Fibroblast of villous mesenchyme (primary cell): Measurements from ENCODE around the gene SEPTIN10. TPM values are rescaled to one million over a fixed set of nuclear protein-coding genes. Genes with fewer than 3 reads are reported as not detected.
A peak's percentile ranks its signal among the peaks of the same experiment; 100 is the strongest.

Source experiments
- DNase-seq: peaks from one replicate; pipeline ENCODE4 v3.0.0-alpha.2; 2010; ENCODE audit warnings: low read depth
- H3K4me3 ChIP-seq: 2 replicates; pipeline ENCODE4 v1.5.1; 2011; ENCODE audit warnings: low read depth, mild to moderate bottlenecking, low read length
- total RNA-seq: library from RNA; depleted of rRNA; stranded (reverse); fragments of >200 nt; gene quantifications from 2 replicates; pipeline ENCODE4 v1.2.3, GENCODE V29; 2012
- TF ChIP-seq, protein P1 (sequence below): IDR thresholded peaks from 2 replicates; pipeline ENCODE4 v1.5.1; 2012; ENCODE audit warnings: low read depth, mild to moderate bottlenecking, low read length; ENCODE audit not compliant: insufficient read depth

SEPTIN10 gene
- total RNA-seq, 1 donor: 83.3 TPM

DNA sequence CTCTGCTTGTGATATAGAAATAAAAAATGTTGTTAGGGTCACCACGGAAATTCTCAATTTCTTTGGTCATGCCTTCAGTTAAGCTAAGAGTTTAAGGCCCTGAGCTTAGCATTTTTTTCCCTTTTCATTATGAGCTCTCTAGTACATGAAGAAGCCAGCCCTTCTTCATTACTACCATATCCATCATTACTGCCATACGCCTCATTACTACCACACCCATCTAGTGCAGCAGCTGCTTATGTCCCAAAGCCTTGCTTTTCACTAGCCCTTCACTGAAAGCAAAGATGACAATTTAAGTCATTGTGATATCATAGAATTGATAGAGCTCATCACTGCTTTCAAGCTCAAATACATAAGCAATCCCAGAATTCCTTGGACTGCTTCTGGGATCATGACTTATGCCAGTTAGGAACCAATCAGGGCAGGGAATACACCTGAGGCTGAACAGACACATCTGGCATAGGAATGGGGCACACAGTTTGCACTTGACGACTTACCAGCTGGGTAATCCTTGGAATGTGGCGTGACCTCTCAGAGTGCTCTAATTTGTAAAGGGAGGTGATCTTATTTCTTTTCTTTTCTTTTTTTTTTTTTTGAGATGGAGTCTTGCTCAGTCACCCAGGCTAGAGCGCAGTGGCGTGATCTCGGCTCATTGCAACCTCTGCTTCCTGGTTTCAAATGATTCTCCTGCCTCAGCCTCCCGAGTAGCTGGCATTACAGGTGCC, 40.7 kb upstream of the SEPTIN10 start:
- H3K4me3 ChIP-seq: no peak overlapping the region
- no peak for DNase-seq
- TF ChIP-seq, protein P1, sequence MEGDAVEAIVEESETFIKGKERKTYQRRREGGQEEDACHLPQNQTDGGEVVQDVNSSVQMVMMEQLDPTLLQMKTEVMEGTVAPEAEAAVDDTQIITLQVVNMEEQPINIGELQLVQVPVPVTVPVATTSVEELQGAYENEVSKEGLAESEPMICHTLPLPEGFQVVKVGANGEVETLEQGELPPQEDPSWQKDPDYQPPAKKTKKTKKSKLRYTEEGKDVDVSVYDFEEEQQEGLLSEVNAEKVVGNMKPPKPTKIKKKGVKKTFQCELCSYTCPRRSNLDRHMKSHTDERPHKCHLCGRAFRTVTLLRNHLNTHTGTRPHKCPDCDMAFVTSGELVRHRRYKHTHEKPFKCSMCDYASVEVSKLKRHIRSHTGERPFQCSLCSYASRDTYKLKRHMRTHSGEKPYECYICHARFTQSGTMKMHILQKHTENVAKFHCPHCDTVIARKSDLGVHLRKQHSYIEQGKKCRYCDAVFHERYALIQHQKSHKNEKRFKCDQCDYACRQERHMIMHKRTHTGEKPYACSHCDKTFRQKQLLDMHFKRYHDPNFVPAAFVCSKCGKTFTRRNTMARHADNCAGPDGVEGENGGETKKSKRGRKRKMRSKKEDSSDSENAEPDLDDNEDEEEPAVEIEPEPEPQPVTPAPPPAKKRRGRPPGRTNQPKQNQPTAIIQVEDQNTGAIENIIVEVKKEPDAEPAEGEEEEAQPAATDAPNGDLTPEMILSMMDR: no peak

DNA sequence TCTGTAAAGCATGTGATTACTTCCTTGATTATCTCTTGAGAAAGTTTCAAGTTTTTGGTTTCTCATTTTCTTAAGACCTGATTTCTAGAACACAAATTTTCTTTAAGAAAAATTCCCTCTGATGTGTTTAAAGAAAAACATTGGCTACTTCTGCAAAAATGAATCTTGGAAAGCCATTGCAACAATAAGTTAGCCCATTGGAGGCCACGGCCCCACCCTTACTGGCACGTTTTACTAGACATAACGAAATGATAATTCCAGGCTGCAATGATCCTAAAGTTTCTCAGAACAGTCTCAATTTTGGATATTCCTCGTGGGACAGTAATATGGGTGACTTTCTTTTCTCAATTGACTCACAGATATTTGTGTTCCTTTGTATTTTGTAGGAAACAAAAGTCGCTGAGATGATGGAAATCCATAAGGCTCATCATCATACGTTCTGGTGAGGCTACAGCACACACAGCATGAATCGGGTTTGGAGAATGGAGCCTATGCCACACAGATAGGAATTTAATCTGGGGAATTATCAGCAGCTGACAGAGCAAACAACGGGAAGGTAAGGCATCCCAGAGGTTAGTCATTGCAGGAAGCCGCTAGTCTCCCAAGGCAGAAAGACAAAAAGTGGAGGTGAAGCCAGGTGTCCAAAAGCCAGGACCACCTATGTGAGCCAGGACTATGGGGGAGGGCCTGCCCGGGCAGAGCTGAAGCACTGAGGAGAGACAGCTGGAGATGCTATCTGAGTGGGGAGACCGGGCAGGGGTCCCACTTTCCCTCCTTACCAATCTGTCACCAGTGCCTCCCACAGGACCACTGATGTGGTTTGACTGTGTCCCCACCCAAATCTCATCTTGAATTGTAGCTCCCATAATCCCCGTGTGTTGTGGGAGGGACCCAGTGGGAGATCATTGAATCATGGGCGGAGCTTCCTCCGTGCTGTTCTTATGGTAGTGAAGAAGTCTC, 36.2 kb upstream of the SEPTIN10 start:
- TF ChIP-seq, protein P1: no peak
- no peak overlapping the region for H3K4me3 ChIP-seq
- no peak for DNase-seq

DNA sequence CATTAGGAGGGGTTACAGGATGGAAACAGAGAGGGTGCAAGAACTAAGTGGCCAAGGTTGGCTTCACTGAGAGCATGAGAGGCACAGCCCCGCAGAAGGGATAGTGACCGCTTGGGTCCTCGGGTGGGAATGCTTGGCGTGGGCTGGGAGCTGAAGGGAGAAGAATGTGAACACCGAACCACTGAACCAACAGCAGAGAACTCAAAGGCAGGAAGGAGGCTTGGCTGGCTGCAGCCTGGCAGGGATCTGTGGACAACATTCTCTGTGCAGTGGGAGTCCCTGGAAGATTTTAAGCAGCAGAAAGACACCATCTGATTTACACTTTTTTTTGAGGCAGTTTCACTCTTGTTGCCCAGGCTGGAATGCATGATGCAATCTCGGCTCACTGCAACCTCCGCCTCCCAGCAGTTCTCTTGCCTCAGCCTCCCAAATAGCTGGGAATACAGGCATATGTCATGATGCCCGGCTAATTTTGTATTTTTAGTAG, 34.3 kb upstream of the SEPTIN10 start:
- H3K4me3 ChIP-seq: no peak overlapping the region
- TF ChIP-seq, protein P1: no peak
- peak; percentile 33 for DNase-seq

DNA sequence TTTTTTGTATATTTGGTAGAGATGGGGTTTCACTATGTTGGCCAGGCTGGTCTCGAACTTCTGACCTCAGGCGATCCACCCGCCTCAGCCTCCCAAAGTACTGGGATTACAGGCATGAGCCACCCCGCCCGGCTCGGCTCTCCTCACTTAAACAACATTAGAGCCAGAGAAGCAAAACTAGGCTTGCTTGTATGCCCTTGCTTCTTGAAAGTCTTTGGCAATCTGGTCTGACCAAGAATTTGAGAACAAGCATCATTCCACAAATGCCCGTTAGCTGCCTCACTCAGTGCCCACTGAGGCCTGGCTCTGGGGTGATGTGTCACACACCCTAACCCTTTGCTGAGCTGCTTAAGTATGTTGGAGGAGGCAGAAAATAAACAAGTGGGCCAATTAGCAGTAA, 33.9 kb upstream of the SEPTIN10 start:
- peak; percentile 40 for DNase-seq
- H3K4me3 ChIP-seq: no peak overlapping the region
- TF ChIP-seq, protein P1: no peak

DNA sequence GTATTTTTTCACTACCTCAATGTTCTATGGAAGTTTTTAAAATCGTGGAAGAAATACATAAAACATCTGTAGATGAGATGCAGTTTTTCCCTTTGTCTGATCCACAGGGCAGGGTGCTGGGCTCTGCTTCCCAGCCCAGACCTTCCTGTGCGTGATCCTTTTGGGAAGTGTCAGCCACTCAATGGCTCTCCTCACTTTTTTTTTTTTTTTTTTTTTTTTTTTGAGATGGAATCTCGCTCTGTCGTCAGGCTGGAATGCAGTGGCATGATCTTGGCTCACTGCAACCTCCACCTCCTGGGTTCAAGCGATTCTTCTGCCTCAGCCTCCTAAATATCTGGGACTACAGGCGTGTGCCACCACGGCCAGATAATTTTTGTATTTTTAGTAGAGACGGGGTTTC, 33.2 kb upstream of the SEPTIN10 start:
- no peak for DNase-seq
- TF ChIP-seq, protein P1: no peak
- H3K4me3 ChIP-seq: no peak overlapping the region

DNA sequence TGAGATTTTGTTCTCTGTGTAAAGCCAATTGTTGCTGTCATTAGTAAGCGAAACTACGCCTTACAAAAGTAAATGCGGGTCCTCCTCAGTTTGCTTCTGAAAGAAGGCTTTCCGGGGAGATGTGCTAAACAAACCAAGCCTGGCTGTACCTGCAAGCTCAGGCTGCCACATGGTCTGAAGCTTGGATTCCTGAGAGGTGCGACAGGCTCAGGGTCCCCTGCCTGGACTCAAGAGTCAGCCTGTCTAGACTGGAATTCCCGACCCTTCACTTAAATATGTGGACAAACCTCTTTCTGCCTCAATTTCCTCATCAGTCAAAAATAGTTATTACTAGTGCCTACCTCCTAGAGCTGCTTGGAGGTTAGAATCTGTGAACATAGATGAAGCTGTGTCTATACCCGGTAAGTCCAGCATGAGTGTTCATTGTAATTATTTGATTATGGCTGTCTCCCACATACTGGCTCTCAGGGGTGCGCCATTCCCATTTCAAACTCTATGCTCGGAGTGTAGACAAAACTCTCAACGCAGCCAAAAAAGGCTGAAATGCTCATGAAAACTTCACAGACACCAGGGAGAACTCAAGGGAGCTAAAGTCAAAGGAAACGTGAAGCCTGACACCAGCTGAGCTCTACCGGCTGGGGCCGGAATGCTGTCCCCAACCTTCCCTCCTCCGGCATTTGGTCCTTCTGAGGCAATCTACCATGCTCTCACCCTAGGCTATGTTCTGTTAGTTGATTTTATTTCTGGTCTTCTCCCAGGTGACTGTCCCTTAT, 31.8 kb upstream of the SEPTIN10 start:
- DNase-seq: no peak
- no peak overlapping the region for H3K4me3 ChIP-seq
- TF ChIP-seq, protein P1: no peak
